Neural cell (in vitro differentiated cells): ENCODE data around the gene PNMA8C. TPM values are rescaled to one million over a fixed set of nuclear protein-coding genes. Genes with fewer than 3 reads are reported as not detected.

ENCODE experiments used
- H2AFZ ChIP-seq: fragments of 200-600, 300-800 bp; sonication (generic), shearing (Covaris generic); 2 replicates; pipeline ENCODE4 v1.6.0; 2014; ENCODE audit warnings: low read depth, mild to moderate bottlenecking, antibody characterized with exemption, low read length, moderate library complexity
- H3F3A ChIP-seq: fragments of 200-600 bp; shearing (Covaris generic); 2 replicates; pipeline ENCODE4 v1.6.1; 2016; ENCODE audit warnings: mild to moderate bottlenecking, moderate library complexity, mixed read lengths, antibody characterized with exemption, low read length; ENCODE audit not compliant: insufficient read depth, poor library complexity, severe bottlenecking
- H3K27ac ChIP-seq: fragments of 200-600, 300-800 bp; sonication (generic), shearing (Covaris generic); 2 replicates; pipeline ENCODE4 v1.5.1; 2014; ENCODE audit warnings: mild to moderate bottlenecking, low read length, moderate library complexity
- H3K27me3 ChIP-seq: fragments of 300-800, 200-600 bp; sonication (generic), shearing (Covaris generic); 2 replicates; pipeline ENCODE4 v1.6.0; 2014; ENCODE audit warnings: mild to moderate bottlenecking, low read depth, low read length, moderate library complexity; ENCODE audit not compliant: insufficient read depth
- H3K36me3 ChIP-seq: fragments of 300-800, 200-600 bp; sonication (generic), shearing (Covaris generic); 2 replicates; pipeline ENCODE4 v1.5.1; 2014; ENCODE audit warnings: mild to moderate bottlenecking, antibody characterized with exemption, low read length, moderate library complexity; ENCODE audit not compliant: insufficient read depth
- H3K4me2 ChIP-seq: fragments of 300-800, 200-600 bp; sonication (generic), shearing (Covaris generic); 2 replicates; pipeline ENCODE4 v1.6.0; 2014; ENCODE audit warnings: mild to moderate bottlenecking, low read length
- H3K4me3 ChIP-seq: fragments of 300-800, 200-600 bp; sonication (generic), shearing (Covaris generic); 2 replicates; pipeline ENCODE4 v1.5.1; 2014; ENCODE audit warnings: mild to moderate bottlenecking, low read length, moderate library complexity
- H3K79me2 ChIP-seq: fragments of 200-600 bp; shearing (Covaris generic); replicated peaks from 2 replicates; pipeline ENCODE4 v1.6.0; 2014; ENCODE audit warnings: mild to moderate bottlenecking, low read length, moderate library complexity; ENCODE audit not compliant: insufficient read depth
- H3K9ac ChIP-seq: fragments of 300-800, 200-600 bp; sonication (generic), shearing (Covaris generic); 2 replicates; pipeline ENCODE4 v1.6.1; 2016; ENCODE audit warnings: mild to moderate bottlenecking, low read length, mixed read lengths
- H3K9me2 ChIP-seq: fragments of 200-600 bp; shearing (Covaris generic); 2 replicates; pipeline ENCODE4 v1.6.1; 2016; ENCODE audit warnings: mild to moderate bottlenecking, low read length, mixed read lengths; ENCODE audit not compliant: insufficient read depth
- H3K9me3 ChIP-seq: fragments of 200-600, 300-800 bp; sonication (generic), shearing (Covaris generic); 2 replicates; pipeline ENCODE4 v1.6.1; 2016; ENCODE audit warnings: mild to moderate bottlenecking, mixed run types, low read length, moderate library complexity, mixed read lengths
- H4K20me1 ChIP-seq: fragments of 200-600 bp; shearing (Covaris generic); 2 replicates; pipeline ENCODE4 v1.6.1; 2016; ENCODE audit warnings: mild to moderate bottlenecking, mixed run types; ENCODE audit not compliant: insufficient read depth
- CTCF ChIP-seq: fragments of 450-650 bp; IDR thresholded peaks from 2 replicates; pipeline ENCODE4 v1.5.1; 2014; ENCODE audit warnings: antibody characterized with exemption, mild to moderate bottlenecking, moderate library complexity; ENCODE audit not compliant: poor library complexity, severe bottlenecking
- EP300 ChIP-seq: fragments of 450-650 bp; conservative IDR thresholded peaks from 2 replicates; pipeline ENCODE4 v1.6.1; 2014; ENCODE audit warnings: antibody characterized with exemption, mild to moderate bottlenecking, moderate library complexity; ENCODE audit not compliant: poor library complexity, severe bottlenecking
- EZH2 ChIP-seq: fragments of 200-600, 300-800 bp; shearing (Covaris generic), sonication (generic); IDR thresholded peaks from 2 replicates; pipeline ENCODE4 v1.6.1; 2014; ENCODE audit warnings: antibody characterized with exemption, low read length, borderline replicate concordance, mild to moderate bottlenecking; ENCODE audit not compliant: insufficient read depth, poor library complexity, severe bottlenecking
- MXI1 ChIP-seq: fragments of 450-650 bp; conservative IDR thresholded peaks from 2 replicates; pipeline ENCODE4 v1.6.1; 2014; ENCODE audit warnings: antibody characterized with exemption, mild to moderate bottlenecking; ENCODE audit not compliant: poor library complexity, severe bottlenecking
- POLR2AphosphoS5 ChIP-seq: IDR thresholded peaks from 2 replicates; pipeline ENCODE4 v1.6.1; 2012
- RAD21 ChIP-seq: fragments of 450-650 bp; conservative IDR thresholded peaks from 2 replicates; pipeline ENCODE4 v1.6.1; 2014; ENCODE audit warnings: antibody characterized with exemption, mild to moderate bottlenecking, moderate library complexity
- REST ChIP-seq: IDR thresholded peaks from 2 replicates; pipeline ENCODE4 v1.6.1; 2012; ENCODE audit warnings: borderline replicate concordance
- SMC3 ChIP-seq: fragments of 450-650 bp; conservative IDR thresholded peaks from 2 replicates; pipeline ENCODE4 v1.6.1; 2014; ENCODE audit warnings: antibody characterized with exemption, mild to moderate bottlenecking, moderate library complexity; ENCODE audit not compliant: poor library complexity
- TAF1 ChIP-seq: IDR thresholded peaks from 2 replicates; pipeline ENCODE4 v1.6.1; 2012; ENCODE audit warnings: low read depth
- polyA plus RNA-seq: library from polyadenylated mRNA; depleted of rRNA; stranded (reverse); fragments of >200 nt; gene quantifications from 2 replicates; pipeline ENCODE4 v1.2.3, GENCODE V29; 2014

The PNMA8C gene
- polyA plus RNA-seq, 1 donor from 2014 or later, result 17.2 TPM

- Histone ChIP-seq H3F3A (no peaks in the 10 kb centered on the region), H3K36me3 (no peaks in the 10 kb centered on the region), H3K27me3 (no peaks in the 10 kb centered on the region), H3K79me2 (no peaks in the 10 kb centered on the region), H3K9me3 (no peaks in the 10 kb centered on the region), H3K4me3 (no peak overlapping the region), H2AFZ (no peak overlapping the region), H3K9me2 (no peaks in the 10 kb centered on the region), H3K27ac (no peak overlapping the region), H3K9ac (no peak overlapping the region), H4K20me1 (no peaks in the 10 kb centered on the region), H3K4me2 (no peak overlapping the region)
- no peak for TF ChIP-seq EP300
- no peak for TF ChIP-seq RAD21
- TF ChIP-seq TAF1, result no peak
- TF ChIP-seq SMC3, result no peak
- TF ChIP-seq MXI1, result no peak
Measured at GRCh38 chr19:46460055-46460454, 31.3 kb upstream of the PNMA8C start.

DNA sequence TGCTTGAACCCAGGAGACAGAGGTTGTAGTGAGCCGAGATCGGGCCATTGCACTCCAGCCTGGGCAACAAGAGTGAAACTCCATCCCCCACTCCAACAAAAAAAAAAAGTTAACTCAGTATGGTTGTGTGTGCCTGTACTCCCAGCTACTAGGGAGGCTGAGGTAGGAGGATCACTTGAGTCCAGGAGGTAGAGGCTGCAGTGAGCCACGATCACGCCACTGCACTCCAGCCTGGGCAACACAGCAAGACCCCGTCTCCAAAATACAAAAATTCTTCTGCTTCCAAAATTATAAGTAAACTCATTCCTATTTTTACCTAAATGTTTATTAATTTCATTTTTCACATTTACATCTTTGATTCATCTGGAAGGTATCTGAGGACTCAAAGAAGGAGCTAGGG, 28.2 kb upstream of the PNMA8C start:
- H3K4me2 ChIP-seq, result no peak overlapping the region
- H4K20me1 ChIP-seq, result no peaks in the 10 kb centered on the region
- no peak overlapping the region for H3K27ac ChIP-seq
- no peaks in the 10 kb centered on the region for H3F3A ChIP-seq
- H3K36me3 ChIP-seq, result no peaks in the 10 kb centered on the region
- no peak overlapping the region for H2AFZ ChIP-seq
- no peaks in the 10 kb centered on the region for H3K79me2 ChIP-seq
- H3K9me2 ChIP-seq, result no peaks in the 10 kb centered on the region
- no peaks in the 10 kb centered on the region for H3K27me3 ChIP-seq
- no peak overlapping the region for H3K4me3 ChIP-seq
- TF ChIP-seq MXI1 (no peak), SMC3 (no peak), POLR2AphosphoS5 (no peak), RAD21 (no peak), TAF1 (no peak)
- H3K9me3 ChIP-seq, result no peaks in the 10 kb centered on the region
- no peak overlapping the region for H3K9ac ChIP-seq

DNA sequence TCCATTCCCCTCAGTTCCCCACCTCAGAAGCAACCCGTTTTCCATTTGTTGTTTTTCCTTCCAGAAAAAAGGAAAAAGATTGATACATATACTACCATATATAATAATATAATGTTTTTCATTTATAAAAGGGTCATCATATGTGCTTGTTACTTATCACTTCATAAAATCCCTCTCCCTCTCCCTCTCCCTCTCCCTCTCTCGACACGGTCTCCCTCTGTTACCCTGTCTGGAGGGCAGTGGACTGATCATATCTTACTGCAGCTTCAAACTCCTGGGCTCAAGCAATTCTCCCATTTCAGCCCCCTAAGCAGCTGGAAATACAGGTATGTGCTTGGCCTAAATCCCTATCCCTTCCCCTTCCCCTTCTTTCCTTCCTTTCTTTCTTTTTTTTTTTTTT, 25.5 kb upstream of the PNMA8C start:
- Histone ChIP-seq H2AFZ (no peak overlapping the region), H3K4me2 (no peak overlapping the region), H3K27me3 (no peaks in the 10 kb centered on the region), H3F3A (no peaks in the 10 kb centered on the region), H3K9me2 (no peaks in the 10 kb centered on the region), H3K79me2 (no peaks in the 10 kb centered on the region), H3K4me3 (no peak overlapping the region), H3K27ac (no peak overlapping the region), H3K9ac (no peak overlapping the region), H4K20me1 (no peaks in the 10 kb centered on the region), H3K9me3 (no peaks in the 10 kb centered on the region), H3K36me3 (no peaks in the 10 kb centered on the region)
- TF ChIP-seq MXI1 (no peak), EZH2 (no peak)

DNA sequence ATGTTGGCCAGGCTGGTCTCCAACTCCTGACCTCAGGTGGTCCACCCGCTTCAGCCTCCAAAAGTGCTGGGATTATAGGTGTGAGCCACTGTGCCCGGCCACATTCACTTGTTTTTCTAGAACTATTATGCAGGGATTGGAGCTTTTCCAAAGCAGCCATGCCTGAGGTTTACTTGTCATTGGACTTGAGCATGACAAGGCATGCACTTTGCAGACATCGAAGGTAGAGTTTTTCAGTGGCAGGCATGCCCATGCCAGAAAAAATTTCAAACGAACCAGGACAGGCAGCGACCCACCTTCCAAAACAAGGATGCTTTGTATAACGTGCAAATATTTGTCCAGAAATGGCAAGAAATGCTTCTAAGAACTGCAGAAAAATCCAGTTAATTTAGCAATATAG, 24.9 kb upstream of the PNMA8C start:
- Histone ChIP-seq H3K27ac (no peak overlapping the region), H3K9ac (no peak overlapping the region), H3K4me2 (no peak overlapping the region), H3K4me3 (no peak overlapping the region), H3K9me2 (no peaks in the 10 kb centered on the region), H3K79me2 (no peaks in the 10 kb centered on the region), H3K36me3 (no peaks in the 10 kb centered on the region), H3K9me3 (no peaks in the 10 kb centered on the region), H3F3A (no peaks in the 10 kb centered on the region), H3K27me3 (no peaks in the 10 kb centered on the region), H4K20me1 (no peaks in the 10 kb centered on the region), H2AFZ (no peak overlapping the region)
- TF ChIP-seq RAD21, result no peak
- no peak for TF ChIP-seq CTCF
- TF ChIP-seq TAF1, result no peak
- no peak for TF ChIP-seq EP300
- no peak for TF ChIP-seq MXI1
- TF ChIP-seq SMC3, result no peak
- no peak for TF ChIP-seq POLR2AphosphoS5
- no peak for TF ChIP-seq EZH2
- TF ChIP-seq REST, result no peak
